Ishikawa (cell line): ENCODE data around the gene TRAK2.

Experiments used
- CEBPB ChIP-seq: IDR thresholded peaks from 2 replicates; pipeline ENCODE4 v1.6.1; 2012
- CREB1 ChIP-seq: IDR thresholded peaks from 2 replicates; pipeline ENCODE4 v1.6.1; 2012; ENCODE audit warnings: low read depth
- EGR1 ChIP-seq: IDR thresholded peaks from 2 replicates; pipeline ENCODE4 v1.6.1; 2012
- EP300 ChIP-seq: IDR thresholded peaks from 2 replicates; pipeline ENCODE4 v1.6.1; 2012; ENCODE audit warnings: borderline replicate concordance
- FOXM1 ChIP-seq: IDR thresholded peaks from 2 replicates; pipeline ENCODE4 v1.6.1; 2012; ENCODE audit warnings: low read depth, borderline replicate concordance
- MAX ChIP-seq: IDR thresholded peaks from 2 replicates; pipeline ENCODE4 v1.6.1; 2012
- NFIC ChIP-seq: IDR thresholded peaks from 2 replicates; pipeline ENCODE4 v1.6.1; 2012
- RAD21 ChIP-seq: IDR thresholded peaks from 2 replicates; pipeline ENCODE4 v1.6.1; 2012; ENCODE audit warnings: low read depth
- REST ChIP-seq: IDR thresholded peaks from 2 replicates; pipeline ENCODE4 v1.6.1; 2012; ENCODE audit warnings: low read depth, mild to moderate bottlenecking
- TAF1 ChIP-seq: IDR thresholded peaks from 2 replicates; pipeline ENCODE4 v1.6.1; 2012; ENCODE audit warnings: low read depth, mild to moderate bottlenecking
- TCF12 ChIP-seq: IDR thresholded peaks from 2 replicates; pipeline ENCODE4 v1.6.1; 2012; ENCODE audit warnings: low read depth
- TEAD4 ChIP-seq: IDR thresholded peaks from 2 replicates; pipeline ENCODE4 v1.6.1; 2012
- USF1 ChIP-seq: IDR thresholded peaks from 2 replicates; pipeline ENCODE4 v1.6.1; 2012
- YY1 ChIP-seq: IDR thresholded peaks from 2 replicates; pipeline ENCODE4 v1.6.1; 2012; ENCODE audit warnings: low read depth
- ZBTB7A ChIP-seq: IDR thresholded peaks from 2 replicates; pipeline ENCODE4 v1.6.1; 2012; ENCODE audit warnings: low read depth

The TRAK2 gene

GRCh38 chr2:201447086-201447485, 4.2 kb downstream of the TRAK2 start:
- no peak for TF ChIP-seq NFIC
- TF ChIP-seq TAF1, result no peak
- no peak for TF ChIP-seq CEBPB
- no peak for TF ChIP-seq TEAD4

GRCh38 chr2:201444746-201445465, 6.4 kb downstream of the TRAK2 start:
- TF ChIP-seq CREB1 (no peak), NFIC (no peak), CEBPB (no peak), YY1 (no peak), TAF1 (no peak), MAX (no peak), REST (no peak), EP300 (no peak), EGR1 (no peak), TCF12 (no peak), FOXM1 (no peak)

- TF ChIP-seq USF1, result no peak
- no peak for TF ChIP-seq RAD21
- TF ChIP-seq EGR1, result no peak
- no peak for TF ChIP-seq REST
- TF ChIP-seq FOXM1, result no peak
- TF ChIP-seq NFIC, result no peak
- TF ChIP-seq ZBTB7A, result no peak
- no peak for TF ChIP-seq TEAD4
- no peak for TF ChIP-seq TAF1
These were observed 9.8 kb downstream of the TRAK2 start for GRCh38 chr2:201441409-201441808.

GRCh38 chr2:201440182-201440581, 11.1 kb downstream of the TRAK2 start:
- TF ChIP-seq TEAD4, result peak; percentile 73
- TF ChIP-seq YY1, result peak; percentile 33; the same call in 1 of the 2 replicates
- peak; percentile 79 for TF ChIP-seq EP300
- peak; percentile 63; the same call in 1 of the 2 replicates for TF ChIP-seq FOXM1
- no peak for TF ChIP-seq REST
- TF ChIP-seq RAD21, result 0 out of 2 replicates have a peak, but pooled peaks have one; percentile 28
- no peak; the same call in 1 of the 2 replicates for TF ChIP-seq MAX
- TF ChIP-seq CREB1, result no peak
- no peak for TF ChIP-seq EGR1
- TF ChIP-seq NFIC, result peak; percentile 99
- no peak for TF ChIP-seq TAF1
- TF ChIP-seq USF1, result no peak; the same call in 1 of the 2 replicates
- 0 out of 2 replicates have a peak, but pooled peaks have one; percentile 15 for TF ChIP-seq CEBPB
- TF ChIP-seq ZBTB7A, result no peak
- peak; percentile 90 for TF ChIP-seq TCF12

GRCh38 chr2:201436141-201436540, 15.1 kb downstream of the TRAK2 start:
- TF ChIP-seq YY1 (no peak), RAD21 (no peak), EGR1 (no peak), TAF1 (no peak), TEAD4 (no peak), FOXM1 (no peak), CREB1 (no peak), ZBTB7A (no peak), EP300 (no peak), TCF12 (no peak), REST (no peak), USF1 (no peak)
